Activated naive CD8-positive, alpha-beta T cell treated with anti-CD3 and anti-CD28 coated beads, Interleukin-2, amount 10 ng/mL, durations not matched to agents 7 days and 5 days (primary cell): ENCODE measurements around the gene CERKL. TPM values are rescaled to one million over a fixed set of nuclear protein-coding genes. Genes with fewer than 3 reads are reported as not detected.
A peak's percentile ranks its signal among the peaks of the same experiment; 100 is the strongest.
"Not testable (repeated sequence)": the region's sequence is repeated elsewhere in the genome, so short reads cannot be mapped to it uniquely, and the experiment has no call there.

Experiments used
- ATAC-seq: fragments of 150-1000 bp; cut with Tn5 transposase; one replicate; pipeline ENCODE4 v1.10.0; 2021; ENCODE audit warnings: low read depth, moderate library complexity
- POLR2A ChIA-PET: fragments of 350-600 bp; sonication (Branson Sonifier 250); formaldehyde crosslinking; loops from one replicate; lab custom pipeline; 2021; ENCODE audit warnings: antibody characterized with exemption; lab: Charles Lee
- DNase-seq: peaks from one replicate; pipeline ENCODE4 v3.0.0; 2021
- H3K27ac Mint-ChIP-seq: one replicate; pipeline ENCODE4 v1.8.0; 2022; ENCODE audit warnings: mild to moderate bottlenecking, mixed read lengths
- H3K27me3 Mint-ChIP-seq: one replicate; pipeline ENCODE4 v1.8.0; 2022; ENCODE audit warnings: mild to moderate bottlenecking, moderate library complexity, mixed read lengths
- H3K36me3 Mint-ChIP-seq: one replicate; pipeline ENCODE4 v1.8.0; 2021; ENCODE audit warnings: mild to moderate bottlenecking, mixed read lengths
- H3K4me1 Mint-ChIP-seq: one replicate; pipeline ENCODE4 v1.8.0; 2021; ENCODE audit warnings: mixed read lengths
- H3K4me3 Mint-ChIP-seq: one replicate; pipeline ENCODE4 v1.8.0; 2022; ENCODE audit warnings: mild to moderate bottlenecking, moderate library complexity, mixed read lengths
- H3K9me3 Mint-ChIP-seq: one replicate; pipeline ENCODE4 v1.8.0; 2021; ENCODE audit warnings: mixed read lengths
- total RNA-seq, 2 experiments: library from RNA; stranded (reverse); gene quantifications; one replicate each; pipeline ENCODE4 v1.2.3, GENCODE V29; 2021

CERKL gene
- total RNA-seq = not detected

- no peak within 1 kb of the TSS for H3K27ac Mint-ChIP-seq
- peaks cover 47% of the 10 kb centered on the region for H3K27me3 Mint-ChIP-seq
- POLR2A ChIA-PET = no interaction called here
- H3K9me3 Mint-ChIP-seq = no peaks in the 10 kb centered on the region
- no peaks in the 10 kb centered on the region for H3K36me3 Mint-ChIP-seq
- ATAC-seq (peak; percentile 85), DNase-seq (peak; percentile 55)
- peak within 1 kb of the TSS; percentile 83 for H3K4me3 Mint-ChIP-seq
- peaks cover 5% of the 10 kb centered on the region for H3K4me1 Mint-ChIP-seq
These were observed at the start of gene CERKL for GRCh38 chr2:181656450-181657291. Gene CERKL, minus strand, starts transcription at chr2:181657105. Its CDS starts 99 bp downstream, at chr2:181657006.

GRCh38 chr2:181702519-181702918 is 45.6 kb upstream of the CERKL start:
- H3K4me1 Mint-ChIP-seq, H3K27ac Mint-ChIP-seq, H3K9me3 Mint-ChIP-seq, H3K4me3 Mint-ChIP-seq, H3K36me3 Mint-ChIP-seq, POLR2A ChIA-PET, DNase-seq, ATAC-seq: not testable (repeated sequence)
- peaks cover 12% of the 10 kb centered on the region for H3K27me3 Mint-ChIP-seq

GRCh38 chr2:181698223-181698622 is 41.3 kb upstream of the CERKL start:
- peaks cover 24% of the 10 kb centered on the region for H3K27me3 Mint-ChIP-seq
- no peak overlapping the region for H3K27ac Mint-ChIP-seq
- peaks cover 3% of the 10 kb centered on the region for H3K36me3 Mint-ChIP-seq
- H3K4me3 Mint-ChIP-seq = no peak overlapping the region
- no peaks in the 10 kb centered on the region for H3K4me1 Mint-ChIP-seq
- POLR2A ChIA-PET = no interaction called here
- H3K9me3 Mint-ChIP-seq = peaks cover 4% of the 10 kb centered on the region
- DNase-seq (no peak), ATAC-seq (no peak)

- Mint-ChIP-seq H3K4me1 (no peaks in the 10 kb centered on the region), H3K4me3 (no peak overlapping the region), H3K9me3 (peaks cover 2% of the 10 kb centered on the region), H3K27me3 (peaks cover 24% of the 10 kb centered on the region), H3K36me3 (peaks cover 1% of the 10 kb centered on the region), H3K27ac (no peak overlapping the region)
- DNase-seq (no peak), ATAC-seq (no peak)
- POLR2A ChIA-PET = no interaction called here
These were observed 40.7 kb upstream of the CERKL start for GRCh38 chr2:181697571-181697970.

- Mint-ChIP-seq H3K27ac (no peak overlapping the region), H3K36me3 (no peaks in the 10 kb centered on the region), H3K4me3 (no peak overlapping the region), H3K4me1 (no peaks in the 10 kb centered on the region), H3K9me3 (no peaks in the 10 kb centered on the region), H3K27me3 (peaks cover 24% of the 10 kb centered on the region)
- POLR2A ChIA-PET = interaction anchor here (0.7 kb wide), 1 partner anchor 10 kb away, joined by 3 read pairs; no protein-coding TSS in a partner anchor
- no peak for DNase-seq
- ATAC-seq = no peak
These were observed 40.2 kb upstream of the CERKL start for GRCh38 chr2:181697126-181697525.

- Mint-ChIP-seq H3K4me3 (no peak overlapping the region), H3K4me1 (no peaks in the 10 kb centered on the region), H3K27ac (no peak overlapping the region), H3K9me3 (no peaks in the 10 kb centered on the region), H3K27me3 (peaks cover 28% of the 10 kb centered on the region), H3K36me3 (no peaks in the 10 kb centered on the region)
- no peak for DNase-seq
- POLR2A ChIA-PET = no interaction called here
- ATAC-seq = no peak
These were observed 37.4 kb upstream of the CERKL start for GRCh38 chr2:181694271-181694670.

- ATAC-seq (no peak), DNase-seq (no peak)
- Mint-ChIP-seq H3K27ac (no peak overlapping the region), H3K27me3 (peaks cover 35% of the 10 kb centered on the region), H3K9me3 (no peaks in the 10 kb centered on the region), H3K4me3 (no peak overlapping the region), H3K4me1 (no peaks in the 10 kb centered on the region), H3K36me3 (no peaks in the 10 kb centered on the region)
- POLR2A ChIA-PET = no interaction called here
These were observed 34.0 kb upstream of the CERKL start for GRCh38 chr2:181690860-181691259.

- POLR2A ChIA-PET = interaction anchor here (0.5 kb wide), 1 partner anchor 10 kb away, joined by 3 read pairs; no protein-coding TSS in a partner anchor
- Mint-ChIP-seq H3K36me3 (no peaks in the 10 kb centered on the region), H3K9me3 (peaks cover 4% of the 10 kb centered on the region), H3K4me1 (peaks cover 18% of the 10 kb centered on the region), H3K4me3 (no peak overlapping the region), H3K27ac (no peak overlapping the region), H3K27me3 (peaks cover 66% of the 10 kb centered on the region)
- DNase-seq (no peak), ATAC-seq (no peak)
These were observed 29.8 kb upstream of the CERKL start for GRCh38 chr2:181686576-181687185.

- Mint-ChIP-seq H3K4me1 (peaks cover 27% of the 10 kb centered on the region), H3K4me3 (no peak overlapping the region), H3K27me3 (peaks cover 77% of the 10 kb centered on the region), H3K27ac (peak overlapping the region; percentile 23), H3K36me3 (no peaks in the 10 kb centered on the region), H3K9me3 (peaks cover 4% of the 10 kb centered on the region)
- POLR2A ChIA-PET = no interaction called here
- no peak for ATAC-seq
- peak; percentile 25 for DNase-seq
These were observed 28.3 kb upstream of the CERKL start for GRCh38 chr2:181685150-181685688.

- DNase-seq = no peak
- Mint-ChIP-seq H3K4me1 (peaks cover 29% of the 10 kb centered on the region), H3K36me3 (no peaks in the 10 kb centered on the region), H3K27me3 (peaks cover 83% of the 10 kb centered on the region), H3K9me3 (peaks cover 4% of the 10 kb centered on the region), H3K27ac (no peak overlapping the region), H3K4me3 (no peak overlapping the region)
- no peak for ATAC-seq
- POLR2A ChIA-PET = no interaction called here
These were observed 27.7 kb upstream of the CERKL start for GRCh38 chr2:181684454-181685149.

- no peaks in the 10 kb centered on the region for H3K36me3 Mint-ChIP-seq
- H3K4me3 Mint-ChIP-seq = peak overlapping the region; percentile 58
- no peak overlapping the region for H3K27ac Mint-ChIP-seq
- ATAC-seq = peak; percentile 19
- POLR2A ChIA-PET = no interaction called here
- peaks cover 32% of the 10 kb centered on the region for H3K4me1 Mint-ChIP-seq
- peak; percentile 42 for DNase-seq
- H3K27me3 Mint-ChIP-seq = peaks cover 91% of the 10 kb centered on the region
- H3K9me3 Mint-ChIP-seq = peaks cover 4% of the 10 kb centered on the region
These were observed 26.9 kb upstream of the CERKL start for GRCh38 chr2:181683518-181684453.

- peaks cover 36% of the 10 kb centered on the region for H3K4me1 Mint-ChIP-seq
- peak; percentile 37 for DNase-seq
- peaks cover 2% of the 10 kb centered on the region for H3K36me3 Mint-ChIP-seq
- peak overlapping the region; percentile 58 for H3K4me3 Mint-ChIP-seq
- peaks cover 6% of the 10 kb centered on the region for H3K9me3 Mint-ChIP-seq
- POLR2A ChIA-PET = no interaction called here
- peaks cover 94% of the 10 kb centered on the region for H3K27me3 Mint-ChIP-seq
- H3K27ac Mint-ChIP-seq = no peak overlapping the region
- no peak for ATAC-seq
These were observed 26.1 kb upstream of the CERKL start for GRCh38 chr2:181682795-181683517.
